ENCODE measurements around the gene RTBDN.

RTBDN gene

DNA sequence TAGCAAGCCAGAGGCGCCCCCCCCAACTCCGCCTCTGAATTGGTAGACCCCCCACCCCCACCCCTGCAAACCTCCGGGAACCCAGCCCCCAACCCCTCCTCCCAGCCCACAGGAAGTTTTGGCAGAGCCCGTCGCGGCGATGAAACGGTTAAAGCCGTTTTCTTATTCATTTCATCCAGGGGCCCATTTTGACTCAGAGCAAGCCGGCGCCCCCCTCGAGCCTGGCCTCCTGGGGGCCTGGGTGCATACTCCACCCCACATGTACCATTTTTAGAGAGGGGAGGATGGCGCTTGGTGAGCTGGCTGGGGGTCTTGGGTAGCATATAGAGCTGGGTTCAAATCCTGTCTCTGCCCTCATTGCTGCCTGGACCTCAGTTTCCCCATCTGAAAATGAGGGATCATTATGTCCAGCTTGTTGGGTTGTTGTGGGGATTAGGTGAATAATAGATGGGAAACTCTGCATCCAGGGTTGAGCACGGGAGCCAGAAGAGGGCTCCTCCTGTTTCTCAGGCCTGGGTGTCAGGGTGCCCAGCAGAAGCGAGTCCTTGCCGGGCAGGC is 51.0 kb downstream of the RTBDN start:
- TF ChIP-seq ZFX (IDR thresholded peaks at IDR 0.05; ENCODE audit: borderline replicate concordance), result no peak
- TF ChIP-seq CTCF (IDR thresholded peaks at IDR 0.05), result no peak
- peak overlapping the region; percentile 98 for H3K27ac ChIP-seq

DNA sequence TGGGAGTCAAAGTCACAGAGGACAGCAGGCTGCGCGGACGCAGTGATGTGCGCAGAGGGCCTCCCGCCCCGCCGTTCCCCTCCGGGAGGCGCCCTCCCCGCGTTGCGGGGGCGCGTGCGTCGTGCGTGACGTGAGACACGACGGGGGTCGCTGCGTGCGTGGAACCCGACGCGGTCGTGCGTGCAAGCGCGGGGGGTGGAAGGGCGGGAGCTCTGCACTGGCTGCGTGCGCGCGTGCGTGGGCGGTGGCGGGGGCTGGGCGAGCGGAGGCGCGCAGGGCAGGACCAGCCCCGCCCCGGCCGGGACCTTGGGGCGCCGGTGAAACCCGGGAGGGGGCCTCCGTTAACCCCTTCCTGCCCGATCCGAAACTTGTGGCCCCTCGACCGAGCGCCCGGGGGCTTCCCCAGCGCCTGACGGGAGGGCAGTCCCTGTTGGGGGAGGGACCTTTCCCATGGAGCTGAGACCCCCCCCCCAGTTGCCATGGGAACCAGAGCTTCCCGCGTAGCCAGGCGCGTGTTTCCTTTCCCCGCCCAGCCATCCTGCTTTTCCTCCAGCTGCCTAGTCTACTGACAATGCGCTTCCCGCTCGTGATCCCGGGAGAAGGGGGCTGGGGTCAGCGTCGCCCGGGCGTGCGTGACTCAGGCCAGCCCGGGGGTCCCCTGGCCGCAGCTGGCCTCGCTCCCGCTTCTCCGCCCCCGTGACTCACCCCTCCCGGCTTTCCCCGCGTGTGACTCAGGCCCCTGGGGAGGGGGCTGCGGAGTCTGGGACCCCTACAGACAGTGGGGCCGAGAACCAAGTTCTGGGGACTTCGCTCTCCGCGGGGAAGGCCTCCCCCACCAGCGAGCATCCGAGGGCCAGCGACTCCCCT is 51.7 kb downstream of the RTBDN start:
- peak overlapping the region; percentile 98 for H3K27ac ChIP-seq

DNA sequence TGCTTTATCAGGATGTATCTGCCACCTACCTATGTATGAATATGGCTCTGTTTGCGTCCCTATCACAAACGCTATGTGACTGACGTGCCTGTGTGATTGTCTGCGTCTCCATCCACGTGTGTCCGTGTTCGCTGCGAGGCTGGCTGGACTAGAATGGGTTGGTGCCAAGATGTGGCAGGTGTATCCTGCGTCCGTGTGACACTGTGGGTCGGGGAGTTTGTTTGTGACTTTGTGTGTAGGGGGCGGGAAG is 52.3 kb downstream of the RTBDN start:
- H3K27ac ChIP-seq, result peak overlapping the region; percentile 98
- no peak for TF ChIP-seq ZFX (IDR thresholded peaks at IDR 0.05; ENCODE audit: borderline replicate concordance)
- no peak for TF ChIP-seq CTCF (IDR thresholded peaks at IDR 0.05)

More for the DNA sequence above, 51.7 kb downstream of the RTBDN start:
- TF ChIP-seq ZFX (IDR thresholded peaks at IDR 0.05; ENCODE audit: borderline replicate concordance) (no peak), CTCF (IDR thresholded peaks at IDR 0.05) (no peak)

DNA sequence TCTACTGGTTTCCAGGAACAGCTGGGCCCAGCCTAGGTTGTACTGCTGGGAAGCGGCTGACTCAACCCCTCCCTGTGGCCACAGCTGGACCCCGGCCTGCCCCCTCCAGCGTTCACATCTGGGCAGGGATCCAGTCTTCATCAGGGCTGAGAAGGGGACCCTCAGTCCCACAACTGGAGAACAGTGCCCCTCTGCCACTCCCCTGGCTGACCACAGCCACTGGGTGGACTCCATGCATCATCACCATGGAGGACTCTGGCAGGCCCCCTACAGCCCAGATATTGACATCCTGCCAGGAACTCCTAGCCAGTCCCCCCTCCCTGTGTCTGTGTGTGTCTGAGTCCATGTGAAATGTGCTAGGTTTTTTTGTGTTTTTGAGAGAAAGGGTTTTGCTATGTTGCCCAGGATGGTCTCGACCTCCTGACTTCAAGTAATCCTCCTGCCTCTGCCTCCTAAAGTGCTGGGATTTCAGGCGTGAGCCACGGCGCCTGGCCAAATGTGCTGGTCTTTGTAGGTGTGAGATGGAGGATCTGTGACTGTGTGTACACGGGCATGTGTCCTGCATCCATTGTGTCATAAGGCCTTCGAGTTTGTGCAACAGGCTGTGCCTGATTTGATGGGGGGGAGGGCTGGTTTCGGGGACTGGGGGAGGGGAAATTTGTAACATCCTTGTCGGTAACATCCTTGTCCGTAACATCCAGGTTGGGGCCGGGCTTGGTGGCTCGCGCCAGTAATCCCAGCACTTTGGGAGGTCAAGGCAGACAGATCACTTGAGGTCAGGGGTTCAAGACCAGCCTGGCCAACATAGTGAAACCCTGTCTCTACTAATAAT is 55.0 kb downstream of the RTBDN start:
- peak overlapping the region; percentile 95 for H3K27ac ChIP-seq
- no peak for TF ChIP-seq CTCF (IDR thresholded peaks at IDR 0.05)
- TF ChIP-seq ZFX (IDR thresholded peaks at IDR 0.05; ENCODE audit: borderline replicate concordance), result no peak

GRCh38 chr19:12778905-12779161 is 55.5 kb downstream of the RTBDN start:
- TF ChIP-seq CTCF (IDR thresholded peaks at IDR 0.05), result no peak
- TF ChIP-seq ZFX (IDR thresholded peaks at IDR 0.05; ENCODE audit: borderline replicate concordance), result no peak
- peak overlapping the region; percentile 95 for H3K27ac ChIP-seq

- peak overlapping the region; percentile 95 for H3K27ac ChIP-seq
- TF ChIP-seq CTCF (IDR thresholded peaks at IDR 0.05) (no peak), ZFX (IDR thresholded peaks at IDR 0.05; ENCODE audit: borderline replicate concordance) (no peak)
Measured at GRCh38 chr19:12778017-12778904, 56.1 kb downstream of the RTBDN start.
